ENCODE data around the gene CLEC18C. TPM values are rescaled to one million over a fixed set of nuclear protein-coding genes. Genes with fewer than 3 reads are reported as not detected.
"Not testable (repeated sequence)": the region's sequence is repeated elsewhere in the genome, so short reads cannot be mapped to it uniquely, and the experiment has no call there.

The CLEC18C gene
- total RNA-seq, 2 experiments from 2014 or later: 0.23 TPM; not detected in 1

DNA sequence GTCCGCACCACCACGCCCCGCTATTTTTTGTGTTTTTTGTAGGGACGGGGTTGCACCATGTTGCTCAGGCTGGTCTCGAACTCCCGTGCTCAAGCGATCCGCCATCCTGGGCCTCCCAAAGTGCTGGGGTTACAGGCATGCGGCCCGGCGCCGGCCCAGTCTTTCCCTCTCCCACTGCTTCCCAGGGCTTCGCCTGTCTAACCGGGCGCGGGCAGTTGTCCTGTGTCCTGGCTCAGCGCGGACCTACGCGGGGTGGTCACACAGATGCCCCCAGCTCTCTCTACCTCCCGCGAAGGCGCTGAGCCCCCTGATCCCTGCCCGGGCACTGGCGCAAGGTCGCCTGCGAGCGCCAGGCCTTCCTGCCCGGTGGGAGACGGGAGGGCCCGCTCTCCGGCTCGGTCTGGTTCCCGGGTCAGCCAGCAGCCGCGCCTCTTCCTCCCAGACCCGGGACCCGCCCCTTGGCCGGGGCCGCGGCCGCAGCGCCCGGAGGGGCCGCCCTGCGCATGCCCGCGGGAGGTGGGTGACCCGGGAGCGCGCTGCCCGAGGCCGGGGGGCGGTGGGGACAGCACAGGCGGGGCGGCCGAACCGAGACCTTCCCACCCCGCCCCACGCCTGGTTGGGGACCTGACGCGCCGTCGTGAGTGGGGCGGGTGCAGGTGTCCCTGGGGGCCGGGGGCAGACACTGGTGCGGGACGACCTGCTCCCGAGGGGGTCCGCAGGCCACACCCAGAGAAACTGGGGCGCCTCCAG lies 14.4 kb downstream of the CLEC18C start:
- not testable (repeated sequence) for H3K27me3 Mint-ChIP-seq, H3K36me3 Mint-ChIP-seq, H3K27ac Mint-ChIP-seq, H3K4me3 Mint-ChIP-seq, H3K9me3 Mint-ChIP-seq, DNase-seq, H3K4me1 Mint-ChIP-seq

DNA sequence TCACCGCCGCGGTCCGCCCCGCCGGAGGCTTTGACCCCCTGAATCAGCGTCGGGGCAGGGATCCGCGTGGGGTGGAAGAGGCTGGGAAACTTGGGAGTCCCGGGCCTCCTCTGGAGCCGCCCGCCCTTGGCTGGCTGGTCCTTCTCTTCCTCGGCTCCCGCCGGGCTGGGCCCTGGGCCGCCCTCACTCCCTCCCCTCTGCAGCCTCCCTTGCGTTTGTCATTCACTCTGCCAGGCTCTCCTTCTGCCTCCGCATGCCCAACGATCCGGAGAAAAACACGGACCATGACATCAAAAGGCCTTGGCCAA lies 15.0 kb downstream of the CLEC18C start:
- not testable (repeated sequence) for H3K27me3 Mint-ChIP-seq, H3K9me3 Mint-ChIP-seq, H3K36me3 Mint-ChIP-seq, H3K4me1 Mint-ChIP-seq, DNase-seq, H3K27ac Mint-ChIP-seq, H3K4me3 Mint-ChIP-seq

DNA sequence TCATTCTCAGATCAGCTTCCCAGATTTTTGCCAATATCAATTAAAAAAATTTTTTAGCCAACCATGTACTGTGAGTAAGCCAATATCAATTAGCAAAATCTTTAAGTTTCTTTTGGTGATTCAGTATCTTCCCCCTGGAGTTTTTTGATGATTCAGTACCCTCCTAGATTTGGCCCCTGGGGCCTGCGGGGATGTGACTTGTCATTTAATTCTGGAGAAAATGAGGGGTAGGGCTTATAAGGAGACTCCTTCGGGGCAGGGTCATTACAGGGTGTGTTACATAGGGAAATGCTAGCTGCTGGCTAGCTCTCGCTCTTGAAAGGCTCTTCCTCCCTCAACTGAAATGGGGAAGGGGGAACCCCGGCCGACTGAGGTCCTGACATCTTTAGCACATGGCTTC lies 17.0 kb downstream of the CLEC18C start:
- not testable (repeated sequence) for H3K27me3 Mint-ChIP-seq, H3K4me3 Mint-ChIP-seq, DNase-seq, H3K4me1 Mint-ChIP-seq, H3K9me3 Mint-ChIP-seq, H3K36me3 Mint-ChIP-seq, H3K27ac Mint-ChIP-seq

DNA sequence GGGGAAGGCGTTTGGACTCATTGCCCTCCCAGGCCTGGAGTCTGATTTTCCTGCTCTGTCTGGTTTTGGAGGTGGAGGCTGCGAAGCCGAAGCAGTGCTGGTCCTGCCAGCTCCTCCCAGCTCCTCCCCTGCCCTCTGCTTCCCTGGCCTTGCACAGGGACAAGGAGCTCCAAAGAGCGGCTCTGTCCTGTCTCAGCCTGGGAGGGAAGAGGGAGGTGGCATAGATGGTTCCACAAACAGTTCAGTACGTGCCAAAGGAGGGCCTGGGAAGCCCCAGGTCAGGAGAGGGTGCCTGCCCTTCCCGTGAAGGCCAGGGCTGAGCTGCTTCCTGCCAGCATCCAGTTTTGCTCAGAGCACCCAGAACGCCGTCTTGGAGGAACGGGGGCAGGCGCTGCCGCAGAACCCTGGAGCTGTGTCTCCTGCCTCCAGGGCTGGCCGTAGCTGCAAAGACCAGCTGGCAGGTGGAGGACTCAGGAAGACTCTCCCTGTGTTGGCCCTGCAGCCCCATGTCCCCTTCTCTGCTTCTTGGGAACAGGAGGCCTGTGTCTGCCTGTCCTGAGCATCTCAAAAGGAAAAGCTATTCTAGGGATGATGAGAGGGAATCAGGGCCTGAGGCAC lies 23.2 kb downstream of the CLEC18C start:
- not testable (repeated sequence) for H3K4me1 Mint-ChIP-seq, H3K9me3 Mint-ChIP-seq, DNase-seq, H3K27me3 Mint-ChIP-seq, H3K36me3 Mint-ChIP-seq, H3K27ac Mint-ChIP-seq, H3K4me3 Mint-ChIP-seq

DNA sequence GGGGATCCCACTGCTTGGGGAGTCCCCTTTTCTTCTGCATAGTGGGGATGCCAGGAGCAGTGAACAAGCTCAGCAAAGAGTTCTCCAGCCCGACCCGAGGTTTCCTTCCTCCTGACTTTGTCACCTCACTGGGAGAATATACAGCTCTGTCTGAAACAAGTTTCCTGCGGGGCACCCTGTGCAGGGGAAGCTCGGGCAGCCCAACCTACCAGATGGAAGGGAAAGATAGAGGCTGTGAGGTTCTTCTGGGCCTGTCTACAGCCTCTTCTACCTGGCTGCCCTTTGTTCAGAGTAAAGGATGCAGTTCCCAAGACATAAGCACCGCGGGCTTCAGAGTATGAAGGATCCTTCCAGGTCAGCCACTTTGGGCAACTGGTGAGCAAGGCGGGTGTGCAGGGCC lies 24.0 kb downstream of the CLEC18C start:
- not testable (repeated sequence) for H3K9me3 Mint-ChIP-seq

DNA sequence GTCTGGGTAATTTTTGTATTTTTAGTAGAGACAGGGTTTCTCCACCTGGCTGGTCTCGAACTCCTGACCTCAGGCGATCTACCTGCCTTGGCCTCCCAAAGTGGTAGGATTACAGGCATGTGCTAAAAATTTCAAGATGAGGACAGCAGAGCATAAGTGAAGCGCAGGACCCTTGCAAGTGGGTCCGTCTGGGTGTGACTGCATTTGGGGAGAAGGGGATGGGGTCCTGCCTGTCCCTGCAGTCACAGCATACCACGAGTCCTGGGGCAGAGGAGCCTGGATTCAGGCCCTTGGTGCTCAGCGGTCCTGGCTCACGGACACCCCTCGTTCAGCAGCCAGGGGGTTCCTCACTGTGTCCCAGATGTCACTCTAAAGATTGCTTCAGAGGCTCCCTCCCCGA lies 24.6 kb downstream of the CLEC18C start:
- not testable (repeated sequence) for H3K27ac Mint-ChIP-seq

More for the DNA sequence above, 24.0 kb downstream of the CLEC18C start:
- not testable (repeated sequence) for H3K4me3 Mint-ChIP-seq, H3K27ac Mint-ChIP-seq, H3K36me3 Mint-ChIP-seq, H3K4me1 Mint-ChIP-seq, DNase-seq, H3K27me3 Mint-ChIP-seq

DNA sequence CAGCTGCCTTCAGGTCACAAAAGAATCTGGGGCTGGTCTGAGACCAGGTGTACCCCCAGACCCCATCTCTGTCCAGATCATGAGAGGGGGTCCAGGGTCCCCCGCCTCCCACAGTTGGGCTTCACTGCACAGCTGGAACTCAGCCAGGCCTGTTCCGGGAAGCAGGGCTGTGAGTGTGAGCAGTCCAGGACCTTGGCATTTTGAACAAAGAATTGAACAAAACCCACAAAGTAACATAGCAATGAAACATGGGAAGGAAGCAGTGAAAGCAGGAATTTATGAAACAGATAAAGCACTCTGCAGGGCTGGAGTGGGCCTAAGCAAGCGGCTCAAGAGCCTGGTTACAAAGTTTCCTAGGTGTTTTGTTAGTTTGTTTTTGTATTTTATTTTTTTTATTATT lies 25.1 kb downstream of the CLEC18C start:
- not testable (repeated sequence) for H3K4me3 Mint-ChIP-seq, H3K9me3 Mint-ChIP-seq, H3K27ac Mint-ChIP-seq, H3K4me1 Mint-ChIP-seq, H3K36me3 Mint-ChIP-seq, DNase-seq, H3K27me3 Mint-ChIP-seq

More for the DNA sequence above, 24.6 kb downstream of the CLEC18C start:
- H3K36me3 Mint-ChIP-seq, H3K4me1 Mint-ChIP-seq, DNase-seq, H3K9me3 Mint-ChIP-seq, H3K4me3 Mint-ChIP-seq, H3K27me3 Mint-ChIP-seq: not testable (repeated sequence)

DNA sequence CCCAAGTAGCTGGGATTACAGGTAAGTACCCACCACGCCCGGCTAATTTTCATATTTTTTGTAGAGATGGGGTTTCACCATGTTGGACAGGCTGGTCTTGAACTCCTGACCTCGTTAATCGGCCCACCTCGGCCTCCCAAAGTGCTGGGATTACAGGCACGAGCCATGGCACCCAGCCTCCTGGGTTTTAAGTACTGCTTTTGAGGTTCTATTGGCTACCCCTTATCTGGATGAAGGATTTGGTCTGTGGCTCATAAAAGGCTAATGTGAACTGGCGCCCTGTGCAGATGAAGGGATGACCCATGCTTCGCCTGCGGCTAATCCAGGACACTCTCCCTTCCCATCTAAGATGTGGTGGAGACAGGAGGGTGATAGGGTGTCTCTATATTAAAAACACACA lies 25.6 kb downstream of the CLEC18C start:
- H3K36me3 Mint-ChIP-seq, H3K4me1 Mint-ChIP-seq, DNase-seq, H3K9me3 Mint-ChIP-seq, H3K27me3 Mint-ChIP-seq, H3K4me3 Mint-ChIP-seq, H3K27ac Mint-ChIP-seq: not testable (repeated sequence)

DNA sequence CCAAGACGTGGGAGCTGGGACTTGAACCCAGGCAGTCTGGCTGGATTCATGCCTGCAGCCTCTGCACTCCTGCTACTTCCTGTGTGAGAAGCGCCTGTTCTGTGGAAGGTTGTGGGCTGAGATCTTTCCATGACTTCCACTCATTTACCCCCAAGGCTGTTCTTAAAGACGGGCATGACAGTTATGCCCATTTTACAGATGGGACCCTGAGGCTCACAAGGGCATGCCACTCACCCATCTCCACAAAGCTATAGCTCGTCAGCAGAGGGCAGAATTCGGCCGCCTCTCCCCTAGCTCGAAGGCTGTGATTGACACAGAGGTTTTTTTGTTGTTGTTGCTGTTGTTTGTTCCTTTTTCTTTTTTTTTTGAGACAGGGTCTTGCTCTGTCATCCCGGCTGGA lies 26.5 kb downstream of the CLEC18C start:
- DNase-seq, H3K27me3 Mint-ChIP-seq, H3K27ac Mint-ChIP-seq, H3K36me3 Mint-ChIP-seq, H3K4me3 Mint-ChIP-seq, H3K9me3 Mint-ChIP-seq, H3K4me1 Mint-ChIP-seq: not testable (repeated sequence)

DNA sequence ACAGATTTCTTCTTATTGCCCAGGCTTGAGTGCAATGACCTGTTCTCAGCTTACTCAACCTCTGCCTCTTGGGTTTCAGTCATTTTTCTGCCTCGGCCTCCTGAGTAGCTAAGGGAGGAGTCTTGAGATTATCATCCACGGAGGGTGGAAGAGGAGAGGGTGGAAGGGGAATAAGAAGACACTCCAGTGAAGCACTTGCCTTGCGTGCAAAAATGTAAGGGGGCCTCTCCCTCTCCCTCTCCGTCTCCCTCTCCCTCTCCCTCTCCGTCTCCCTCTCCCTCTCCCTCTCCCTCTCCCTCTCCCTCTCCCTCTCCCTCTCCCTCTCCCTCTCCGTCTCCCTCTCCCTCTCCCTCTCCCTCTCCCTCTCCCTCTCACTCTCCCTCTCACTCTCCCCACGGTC lies 29.9 kb downstream of the CLEC18C start:
- peaks cover 18% of the 10 kb centered on the region for H3K36me3 Mint-ChIP-seq
- not testable (repeated sequence) for H3K4me3 Mint-ChIP-seq, H3K27ac Mint-ChIP-seq, DNase-seq, H3K4me1 Mint-ChIP-seq, H3K27me3 Mint-ChIP-seq, H3K9me3 Mint-ChIP-seq

DNA sequence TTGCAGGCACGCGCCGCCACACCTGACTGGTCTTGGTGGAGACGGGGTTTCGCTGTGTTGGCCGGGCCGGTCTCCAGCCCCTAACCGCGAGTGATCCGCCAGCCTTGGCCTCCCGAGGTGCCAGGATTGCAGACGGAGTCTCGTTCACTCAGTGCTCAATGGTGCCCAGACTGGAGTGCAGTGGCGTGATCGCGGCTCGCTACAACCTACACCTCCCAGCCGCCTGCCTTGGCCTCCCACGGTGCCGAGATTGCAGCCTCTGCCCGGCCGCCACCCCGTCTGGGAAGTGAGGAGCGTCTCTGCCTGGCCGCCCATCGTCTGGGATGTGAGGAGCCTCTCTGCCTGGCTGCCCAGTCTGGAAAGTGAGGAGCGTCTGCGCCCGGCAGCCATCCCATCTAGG lies 30.4 kb downstream of the CLEC18C start:
- H3K9me3 Mint-ChIP-seq, H3K4me1 Mint-ChIP-seq, H3K4me3 Mint-ChIP-seq, H3K27ac Mint-ChIP-seq, H3K27me3 Mint-ChIP-seq, DNase-seq: not testable (repeated sequence)
- peaks cover 18% of the 10 kb centered on the region for H3K36me3 Mint-ChIP-seq

DNA sequence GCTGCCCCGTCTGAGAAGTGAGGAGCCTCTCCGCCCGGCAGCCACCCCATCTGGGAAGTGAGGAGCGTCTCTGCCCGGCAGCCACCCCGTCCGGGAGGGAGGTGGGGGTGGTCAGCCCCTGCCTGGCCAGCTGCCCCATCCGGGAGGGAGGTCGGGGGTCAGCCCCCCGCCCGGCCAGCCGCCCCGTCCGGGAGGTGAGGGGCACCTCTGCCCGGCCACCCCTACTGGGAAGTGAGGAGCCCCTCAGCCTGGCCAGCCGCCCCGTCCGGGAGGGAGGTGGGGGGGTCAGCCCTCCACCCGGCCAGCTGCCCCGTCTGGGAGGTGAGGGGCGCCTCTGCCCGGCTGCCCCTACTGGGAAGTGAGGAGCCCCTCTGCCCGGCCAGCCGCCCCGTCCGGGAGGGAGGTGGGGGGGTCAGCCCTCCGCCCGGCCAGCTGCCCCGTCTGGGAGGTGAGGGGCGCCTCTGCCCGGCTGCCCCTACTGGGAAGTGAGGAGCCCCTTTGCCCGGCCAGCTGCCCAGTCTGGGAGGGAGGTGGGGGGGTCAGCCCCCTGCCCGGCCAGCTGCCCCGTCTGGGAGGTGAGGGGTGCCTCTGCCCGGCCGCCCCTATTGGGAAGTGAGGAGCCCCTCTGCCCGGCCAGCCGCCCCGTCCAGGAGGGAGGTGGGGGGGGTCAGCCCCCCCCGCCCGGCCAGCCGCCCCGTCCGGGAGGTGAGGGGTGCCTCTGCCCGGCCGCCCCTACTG lies 31.2 kb downstream of the CLEC18C start:
- H3K9me3 Mint-ChIP-seq, H3K27me3 Mint-ChIP-seq, H3K27ac Mint-ChIP-seq, H3K4me3 Mint-ChIP-seq, H3K4me1 Mint-ChIP-seq, DNase-seq: not testable (repeated sequence)
- peaks cover 22% of the 10 kb centered on the region for H3K36me3 Mint-ChIP-seq

DNA sequence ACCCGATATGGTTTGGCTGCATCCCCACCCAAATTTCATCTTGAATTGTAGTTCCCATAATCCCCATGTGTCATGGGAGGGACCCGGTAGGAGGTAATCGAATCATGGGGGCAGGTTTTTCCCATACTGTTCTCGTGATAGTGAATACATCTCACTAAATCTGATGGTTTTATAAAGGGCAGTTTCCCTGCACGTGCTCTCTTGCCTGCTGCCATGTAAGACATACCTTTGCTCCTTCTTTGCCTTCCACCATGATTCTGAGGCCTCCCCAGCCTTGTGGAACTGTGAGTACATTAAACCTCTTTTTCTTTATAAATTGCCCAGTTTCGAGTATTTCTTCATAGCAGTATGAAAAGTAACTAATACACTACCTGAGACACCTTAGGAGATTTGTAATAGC lies 32.8 kb downstream of the CLEC18C start:
- not testable (repeated sequence) for H3K27me3 Mint-ChIP-seq, DNase-seq, H3K4me1 Mint-ChIP-seq, H3K4me3 Mint-ChIP-seq, H3K9me3 Mint-ChIP-seq, H3K27ac Mint-ChIP-seq
- H3K36me3 Mint-ChIP-seq: peaks cover 33% of the 10 kb centered on the region

DNA sequence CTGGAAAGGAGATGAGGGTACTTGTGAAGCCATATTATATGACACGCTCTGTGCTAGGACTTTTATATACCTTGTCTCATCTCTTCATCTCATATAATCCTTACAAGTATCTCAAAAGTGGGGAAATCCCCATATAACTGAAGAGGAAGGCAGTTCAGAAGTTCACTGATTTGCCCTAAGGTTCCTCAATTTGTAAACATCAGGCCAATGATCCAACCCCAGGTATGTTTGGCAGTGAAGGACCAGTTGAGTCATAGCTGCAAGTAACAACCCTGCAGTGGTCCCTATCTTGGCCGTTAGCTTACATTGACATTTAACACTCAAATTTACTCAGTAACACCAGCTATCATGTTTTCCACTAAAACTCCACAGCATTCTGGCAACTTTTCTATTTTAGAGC lies 45.0 kb downstream of the CLEC18C start:
- DNase-seq, H3K27me3 Mint-ChIP-seq, H3K4me1 Mint-ChIP-seq: not testable (repeated sequence)

DNA sequence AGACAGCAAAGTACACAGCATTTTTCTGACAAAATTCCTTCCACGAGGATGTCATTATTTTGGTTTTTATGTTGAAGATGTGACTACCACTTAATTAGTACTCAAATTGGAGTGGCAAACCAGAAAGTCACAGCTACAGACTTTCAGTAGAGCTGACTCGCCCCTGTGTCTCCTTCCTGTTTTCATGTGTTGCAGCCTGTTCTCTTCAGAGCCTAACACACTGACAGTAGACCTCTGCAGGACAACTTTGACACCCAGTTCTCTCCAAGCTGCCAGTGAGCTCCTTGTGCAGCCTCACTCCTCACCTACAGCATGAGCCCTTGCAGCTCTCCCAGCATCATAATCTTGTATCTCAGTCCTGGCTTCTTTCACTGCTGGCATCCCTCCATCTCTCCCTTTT lies 49.0 kb downstream of the CLEC18C start:
- Mint-ChIP-seq H3K27ac (peak overlapping the region; percentile 54), H3K36me3 (peaks cover 17% of the 10 kb centered on the region)
- DNase-seq, H3K9me3 Mint-ChIP-seq, H3K4me3 Mint-ChIP-seq, H3K4me1 Mint-ChIP-seq, H3K27me3 Mint-ChIP-seq: not testable (repeated sequence)

More for the DNA sequence above, 45.0 kb downstream of the CLEC18C start:
- H3K36me3 Mint-ChIP-seq: peaks cover 14% of the 10 kb centered on the region
- not testable (repeated sequence) for H3K9me3 Mint-ChIP-seq, H3K27ac Mint-ChIP-seq, H3K4me3 Mint-ChIP-seq

DNA sequence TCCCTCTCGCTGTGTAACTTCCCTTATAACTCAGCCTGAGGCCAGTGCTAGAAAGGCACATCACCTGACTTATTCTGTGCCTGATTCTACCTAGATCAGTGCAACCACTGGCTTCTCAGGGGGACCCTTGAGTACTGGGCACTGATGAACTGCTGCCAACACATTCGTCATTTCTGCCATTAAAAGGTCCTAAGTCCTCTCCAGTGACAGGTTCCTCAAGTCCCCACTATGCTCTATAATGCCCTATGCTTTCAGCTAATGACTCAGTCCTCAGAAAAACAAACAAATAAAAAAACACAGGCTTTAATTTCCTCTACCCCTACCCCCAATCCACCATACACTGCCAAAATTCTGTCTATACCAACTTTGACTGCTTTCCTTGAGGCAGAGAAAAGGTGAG lies 49.6 kb downstream of the CLEC18C start:
- not testable (repeated sequence) for H3K4me1 Mint-ChIP-seq, DNase-seq, H3K9me3 Mint-ChIP-seq, H3K4me3 Mint-ChIP-seq, H3K27me3 Mint-ChIP-seq, H3K27ac Mint-ChIP-seq
- peaks cover 21% of the 10 kb centered on the region for H3K36me3 Mint-ChIP-seq

Measured in activated naive CD8-positive, alpha-beta T cell treated with anti-CD3 and anti-CD28 coated beads for 36 hours (primary cell).